GM12878 (cell line): ENCODE results near the gene FNIP1. TPM values are rescaled to one million over a fixed set of nuclear protein-coding genes. Genes with fewer than 3 reads are reported as not detected.

Experiments
- ATAC-seq: fragments of 200-7000 bp; cut with Tn5 transposase; 3 replicates; pipeline ENCODE4 v1.9.1; 2020; ENCODE audit warnings: mild to moderate bottlenecking, moderate library complexity
- BruUV-seq: library from RNA; stranded (reverse); fragments of 400-500 nt; replicated peaks from 2 replicates; lab custom pipeline; 2021; lab: Mats Ljungman, UMichigan
- CTCF ChIA-PET: fragments of 300-600 bp; sonication (Branson Sonifier 250); formaldehyde crosslinking; extraction: SDS; loops from one replicate; lab custom pipeline; 2021; ENCODE audit warnings: inconsistent platforms; lab: Yijun Ruan, JAX
- POLR2A ChIA-PET: fragments of 350-600 bp; formaldehyde crosslinking; extraction: SDS; loops from one replicate; lab custom pipeline; 2021; ENCODE audit warnings: inconsistent platforms; lab: Charles Lee
- RAD21 ChIA-PET: fragments of 300-600 bp; sonication (Branson Sonifier 250); formaldehyde crosslinking; loops from one replicate; lab custom pipeline; 2023; ENCODE audit warnings: antibody characterized with exemption; ENCODE audit not compliant: unreplicated experiment; lab: Charles Lee
- SMC1A ChIA-PET: fragments of 300-600 bp; sonication (Branson Sonifier 250); formaldehyde crosslinking; loops from one replicate; lab custom pipeline; 2023; ENCODE audit not compliant: unreplicated experiment, uncharacterized antibody; lab: Charles Lee
- DNase-seq: peaks from one replicate; pipeline ENCODE4 v3.0.0-alpha.2; 2011; ENCODE audit warnings: low read depth, low spot score
- FAIRE-seq: peaks from 3 replicates; lab custom pipeline; 2011; peaks lifted over from hg19 to GRCh38; lab: Jason Lieb, UNC
- H2AFZ ChIP-seq: 2 replicates; pipeline ENCODE4 v1.6.0; 2011; ENCODE audit warnings: low read depth, low read length, control low read depth; ENCODE audit not compliant: control insufficient read depth
- H3K27ac ChIP-seq: 2 replicates; pipeline ENCODE4 v1.5.1; 2011; ENCODE audit warnings: control low read depth; ENCODE audit not compliant: control insufficient read depth, insufficient read depth
- H3K27me3 ChIP-seq, 2 experiments: replicated peaks in 1 of 2; 2 replicates each; pipeline versions ENCODE4 v1.6.0 to v1.6.1; 2011; ENCODE audit warnings: low read length in 1 of 2; ENCODE audit not compliant: control insufficient read depth in 2 of 2, insufficient read depth in 2 of 2
- H3K36me3 ChIP-seq, 2 experiments: 2 replicates each; pipeline ENCODE4 v1.5.1; 2011; ENCODE audit warnings: low read length in 1 of 2; ENCODE audit not compliant: control insufficient read depth in 2 of 2, insufficient read depth in 2 of 2
- H3K4me1 ChIP-seq: 2 replicates; pipeline ENCODE4 v1.6.1; 2011; ENCODE audit warnings: mild to moderate bottlenecking, low read length, moderate library complexity, mixed read lengths; ENCODE audit not compliant: control insufficient read depth, insufficient read depth
- H3K4me2 ChIP-seq: 2 replicates; pipeline ENCODE4 v1.6.0; 2011; ENCODE audit warnings: control low read depth; ENCODE audit not compliant: control insufficient read depth, insufficient read depth
- H3K4me3 ChIP-seq: fragments of 200-600 bp; sonication (generic); 2 replicates; pipeline ENCODE4 v1.5.1; 2016
- H3K79me2 ChIP-seq: 2 replicates; pipeline ENCODE4 v1.6.0; 2011; ENCODE audit warnings: low read length; ENCODE audit not compliant: control insufficient read depth, insufficient read depth
- H3K9ac ChIP-seq: 2 replicates; pipeline ENCODE4 v1.8.0; 2011; ENCODE audit warnings: low read length, control low read depth, mixed read lengths; ENCODE audit not compliant: control insufficient read depth, insufficient read depth
- H3K9me3 ChIP-seq: replicated peaks from 3 replicates; pipeline ENCODE4 v1.5.1; 2011; ENCODE audit warnings: mild to moderate bottlenecking, low read length; ENCODE audit not compliant: control insufficient read depth, insufficient read depth
- H4K20me1 ChIP-seq: 2 replicates; pipeline ENCODE4 v1.6.0; 2011; ENCODE audit not compliant: control insufficient read depth, insufficient read depth
- ATF7 ChIP-seq: fragments of 450-650 bp; IDR thresholded peaks from 2 replicates; pipeline ENCODE4 v1.6.1; 2016; ENCODE audit warnings: low read depth, mild to moderate bottlenecking
- BACH1 ChIP-seq: fragments of 450-650 bp; IDR thresholded peaks from 2 replicates; pipeline ENCODE4 v1.6.1; 2017; ENCODE audit warnings: mild to moderate bottlenecking, borderline replicate concordance
- BHLHE40 ChIP-seq, 2 experiments: fragments of 450-650 bp in 1 of 2; IDR thresholded peaks; 2 replicates each; pipeline ENCODE4 v1.6.1; 2011 to 2017; ENCODE audit warnings: low read depth in 2 of 2, borderline replicate concordance in 1 of 2, improper control_type of control experiment in 1 of 2, low read length in 1 of 2, mild to moderate bottlenecking in 1 of 2
- CEBPB ChIP-seq, 2 experiments: fragments of 150-350 bp in 1 of 2; IDR thresholded peaks; 2 replicates each; pipeline ENCODE4 v1.6.1; 2012 to 2014; ENCODE audit warnings: low read depth in 2 of 2, low read length in 2 of 2, borderline replicate concordance in 1 of 2, inconsistent platforms in 1 of 2
- CHD2 ChIP-seq: IDR thresholded peaks from 2 replicates; pipeline ENCODE4 v1.6.1; 2011; ENCODE audit warnings: low read depth, low read length, improper control_type of control experiment, borderline replicate concordance
- EZH2 ChIP-seq: IDR thresholded peaks from 2 replicates; pipeline ENCODE4 v1.6.1; 2012; ENCODE audit warnings: low read depth, mild to moderate bottlenecking, control low read depth, inconsistent platforms, low read length, borderline replicate concordance; ENCODE audit not compliant: control insufficient read depth
- GABPA ChIP-seq: IDR thresholded peaks from 2 replicates; pipeline ENCODE4 v1.6.1; 2014; ENCODE audit warnings: antibody characterized with exemption, low read depth, mild to moderate bottlenecking, inconsistent platforms
- HDGF ChIP-seq: fragments of 450-650 bp; IDR thresholded peaks from 2 replicates; pipeline ENCODE4 v1.6.1; 2016; ENCODE audit warnings: antibody characterized with exemption
- MTA2 ChIP-seq: fragments of 450-650 bp; IDR thresholded peaks from 2 replicates; pipeline ENCODE4 v1.6.1; 2016; ENCODE audit warnings: low read depth, mild to moderate bottlenecking, moderate library complexity
- MYB ChIP-seq: fragments of 150-350 bp; IDR thresholded peaks from 2 replicates; pipeline ENCODE4 v1.6.1; 2014; ENCODE audit warnings: mild to moderate bottlenecking, low read depth, low read length, borderline replicate concordance
- MYC ChIP-seq: IDR thresholded peaks from 2 replicates; pipeline ENCODE4 v1.6.1; 2011; ENCODE audit warnings: mild to moderate bottlenecking, low read length, moderate library complexity, inconsistent platforms; ENCODE audit not compliant: insufficient read depth, insufficient replicate concordance, insufficient read length, severe bottlenecking
- RAD51 ChIP-seq: fragments of 450-650 bp; IDR thresholded peaks from 2 replicates; pipeline ENCODE4 v1.6.1; 2016; ENCODE audit warnings: moderate library complexity, mild to moderate bottlenecking, inconsistent platforms
- RB1 ChIP-seq: fragments of 450-650 bp; formaldehyde crosslinking; IDR thresholded peaks from 2 replicates; pipeline ENCODE4 v1.6.1; 2017; ENCODE audit warnings: mild to moderate bottlenecking, borderline replicate concordance
- SP1 ChIP-seq: IDR thresholded peaks from one replicate; pipeline ENCODE4 v1.6.1; 2011; ENCODE audit warnings: low read depth, low read length
- SPI1 ChIP-seq: IDR thresholded peaks from 2 replicates; pipeline ENCODE4 v1.6.1; 2011; ENCODE audit warnings: low read depth, mild to moderate bottlenecking, low read length, moderate library complexity, borderline replicate concordance; ENCODE audit not compliant: insufficient read depth
- SREBF1 ChIP-seq: IDR thresholded peaks from 2 replicates; pipeline ENCODE4 v1.6.1; 2012; ENCODE audit warnings: mild to moderate bottlenecking, low read length
- TCF3 ChIP-seq: IDR thresholded peaks from 2 replicates; pipeline ENCODE4 v1.6.1; 2012; ENCODE audit warnings: low read depth, mild to moderate bottlenecking, low read length, borderline replicate concordance; ENCODE audit not compliant: insufficient read depth
- WGBS: methylation state at CpG from one replicate; pipeline ENCODE4 v1.1.6; 2016; ENCODE audit warnings: low lambda C conversion rate; ENCODE audit not compliant: insufficient replicate concordance, insufficient coverage; ENCODE audit errors: missing lambda C conversion rate; 5-methylcytosine and 5-hydroxymethylcytosine counted together
- in situ Hi-C: fragments of 300-500 bp; cut with MboI; formaldehyde crosslinking; loops from 9 replicates; pipeline ENCODE4 v1.14.3; 2018; ENCODE audit warnings: mixed read lengths
- intact Hi-C: fragments of 100-400 bp; cut with micrococcal nuclease; formaldehyde crosslinking; loops from one replicate; pipeline ENCODE4 v1.14.2; 2022; ENCODE audit not compliant: unreplicated experiment
- polyA plus RNA-seq, 11 experiments: library from polyadenylated mRNA; depleted of rRNA in 4 of 11; unstranded in 6 of 11; stranded (reverse) in 5 of 11; fragments of >200 nt; fragmentation: Nextera tagmentation in 4 of 11; fragmentation: Illumina TruSeq in 1 of 11; extraction: Ambion mirVana in 4 of 11; extraction: Trizol in 1 of 11; gene quantifications; 1 replicate in 1 of 11; 2 replicates in 10 of 11; pipeline versions ENCODE4 v1.2.1 to v1.2.3, GENCODE V29; 2011 to 2016; ENCODE audit warnings: inconsistent platforms in 2 of 11, missing spikeins in 2 of 11, low read depth in 1 of 11
- total RNA-seq, 4 experiments: library from RNA; depleted of rRNA in 3 of 4; stranded (reverse); fragments of >200 nt in 3 of 4; fragmentation: Illumina TruSeq in 1 of 4; extraction: Trizol in 1 of 4; gene quantifications; 2 replicates each; pipeline versions ENCODE4 v1.2.1 to v1.2.3, GENCODE V29; 2013 to 2021
- TF ChIP-seq, protein P1 (sequence below): fragments of 450-650 bp; IDR thresholded peaks from 2 replicates; pipeline ENCODE4 v1.6.1; 2016; ENCODE audit warnings: mild to moderate bottlenecking, moderate library complexity, borderline replicate concordance
- TF ChIP-seq, protein P2 (sequence below): fragments of 450-650 bp; IDR thresholded peaks from 2 replicates; pipeline ENCODE4 v1.6.1; 2017; ENCODE audit warnings: low read depth, mild to moderate bottlenecking, moderate library complexity

The FNIP1 gene
- total and polyA plus RNA-seq, 10 of the 15 experiments (the other 5 are each of a cell fraction or from before 2014, with no cell fraction given) = 4.3 to 18.0 (median 14.0) TPM

DNA sequence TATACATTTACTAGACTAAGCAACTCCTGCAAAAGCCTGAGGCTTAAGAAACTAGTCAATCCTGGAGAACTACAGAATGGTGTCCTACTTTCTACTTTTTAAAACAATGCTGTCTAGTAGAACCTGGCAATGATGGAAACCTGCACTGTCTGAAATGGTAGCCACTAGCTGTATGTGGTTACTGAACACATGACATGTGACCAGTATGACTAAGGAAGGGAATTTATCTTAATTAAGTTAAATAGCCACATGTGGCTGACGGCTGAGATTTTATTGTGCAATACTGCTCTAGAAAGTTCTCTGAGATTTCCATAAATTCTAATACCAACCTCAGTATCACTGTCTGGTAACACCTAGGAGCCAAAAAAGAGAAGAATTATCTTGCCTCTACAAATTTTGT, 116.9 kb downstream of the FNIP1 start:
- CTCF ChIA-PET = interaction anchor here (0.9 to 1.5 kb wide), 7 partner anchors 11 to 384 kb away, joined by 3 to 4 read pairs (median 4); no protein-coding TSS in a partner anchor
- POLR2A ChIA-PET = interaction anchor here (1.9 kb wide), 1 partner anchor 117 kb away, joined by 7 read pairs; the partner anchor contains the start of gene FNIP1
- peaks cover 0 to 4% of the 10 kb centered on the region in 2 experiments; a peak in 2 of 4 replicates for H3K36me3 ChIP-seq
- WGBS = 100% methylated on average over 1 of the region's 1 CpG
- H3K4me1 ChIP-seq = 0 out of 2 replicates have a peak, but pooled peaks cover 3% of the 10 kb centered on the region
- H2AFZ ChIP-seq = no peak overlapping the region
- H3K4me2 ChIP-seq = no peak overlapping the region
- H3K79me2 ChIP-seq = no peaks in the 10 kb centered on the region
- no peaks in the 10 kb centered on the region for H3K9me3 ChIP-seq
- peak; percentile 59 for ATAC-seq
- H4K20me1 ChIP-seq = no peaks in the 10 kb centered on the region
- SMC1A ChIA-PET = interaction anchor here (0.6 to 1.4 kb wide), 8 partner anchors 8 to 90 kb away, joined by 3 to 6 read pairs (median 3); no protein-coding TSS in a partner anchor
- no peak for FAIRE-seq
- no TSS peak for BruUV-seq
- RAD21 ChIA-PET = interaction anchor here (0.7 to 1.6 kb wide), 3 partner anchors 33 to 91 kb away, joined by 3 to 8 read pairs (median 4); no protein-coding TSS in a partner anchor
- no peak overlapping the region for H3K27ac ChIP-seq
- no peak overlapping the region for H3K9ac ChIP-seq
- H3K27me3 ChIP-seq = no peaks in the 10 kb centered on the region
- intact Hi-C loops (no loop called here), in situ Hi-C loops (no loop called here)
- DNase-seq = no peak
- no peak overlapping the region for H3K4me3 ChIP-seq
- TF ChIP-seq RB1 (no peak), CEBPB (IDR thresholded peaks at IDR 0.05; ENCODE audit: borderline replicate concordance in 1 of 2, low read depth in 2 of 2, low read length in 2 of 2) (peak in 1 of 2 experiments; percentile 60; a peak in 1 of 4 replicates), ATF7 (peak; percentile 46; the same call in 1 of the 2 replicates), SPI1 (no peak), EZH2 (no peak), GABPA (no peak), SREBF1 (no peak), BACH1 (no peak), CHD2 (no peak), MYB (no peak), HDGF (no peak), TCF3 (no peak), MTA2 (0 out of 2 replicates have a peak, but pooled peaks have one; percentile 30), RAD51 (peak; percentile 70), SP1 (no peak), BHLHE40 (IDR thresholded peaks at IDR 0.05; ENCODE audit: borderline replicate concordance in 1 of 2, low read depth in 2 of 2, low read length in 1 of 2) (peak in 1 of 2 experiments; percentile 21; a peak in 1 of 4 replicates), MYC (no peak)
- TF ChIP-seq, protein P1, sequence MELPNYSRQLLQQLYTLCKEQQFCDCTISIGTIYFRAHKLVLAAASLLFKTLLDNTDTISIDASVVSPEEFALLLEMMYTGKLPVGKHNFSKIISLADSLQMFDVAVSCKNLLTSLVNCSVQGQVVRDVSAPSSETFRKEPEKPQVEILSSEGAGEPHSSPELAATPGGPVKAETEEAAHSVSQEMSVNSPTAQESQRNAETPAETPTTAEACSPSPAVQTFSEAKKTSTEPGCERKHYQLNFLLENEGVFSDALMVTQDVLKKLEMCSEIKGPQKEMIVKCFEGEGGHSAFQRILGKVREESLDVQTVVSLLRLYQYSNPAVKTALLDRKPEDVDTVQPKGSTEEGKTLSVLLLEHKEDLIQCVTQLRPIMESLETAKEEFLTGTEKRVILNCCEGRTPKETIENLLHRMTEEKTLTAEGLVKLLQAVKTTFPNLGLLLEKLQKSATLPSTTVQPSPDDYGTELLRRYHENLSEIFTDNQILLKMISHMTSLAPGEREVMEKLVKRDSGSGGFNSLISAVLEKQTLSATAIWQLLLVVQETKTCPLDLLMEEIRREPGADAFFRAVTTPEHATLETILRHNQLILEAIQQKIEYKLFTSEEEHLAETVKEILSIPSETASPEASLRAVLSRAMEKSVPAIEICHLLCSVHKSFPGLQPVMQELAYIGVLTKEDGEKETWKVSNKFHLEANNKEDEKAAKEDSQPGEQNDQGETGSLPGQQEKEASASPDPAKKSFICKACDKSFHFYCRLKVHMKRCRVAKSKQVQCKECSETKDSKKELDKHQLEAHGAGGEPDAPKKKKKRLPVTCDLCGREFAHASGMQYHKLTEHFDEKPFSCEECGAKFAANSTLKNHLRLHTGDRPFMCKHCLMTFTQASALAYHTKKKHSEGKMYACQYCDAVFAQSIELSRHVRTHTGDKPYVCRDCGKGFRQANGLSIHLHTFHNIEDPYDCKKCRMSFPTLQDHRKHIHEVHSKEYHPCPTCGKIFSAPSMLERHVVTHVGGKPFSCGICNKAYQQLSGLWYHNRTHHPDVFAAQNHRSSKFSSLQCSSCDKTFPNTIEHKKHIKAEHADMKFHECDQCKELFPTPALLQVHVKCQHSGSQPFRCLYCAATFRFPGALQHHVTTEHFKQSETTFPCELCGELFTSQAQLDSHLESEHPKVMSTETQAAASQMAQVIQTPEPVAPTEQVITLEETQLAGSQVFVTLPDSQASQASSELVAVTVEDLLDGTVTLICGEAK = no peak
- TF ChIP-seq, protein P2, sequence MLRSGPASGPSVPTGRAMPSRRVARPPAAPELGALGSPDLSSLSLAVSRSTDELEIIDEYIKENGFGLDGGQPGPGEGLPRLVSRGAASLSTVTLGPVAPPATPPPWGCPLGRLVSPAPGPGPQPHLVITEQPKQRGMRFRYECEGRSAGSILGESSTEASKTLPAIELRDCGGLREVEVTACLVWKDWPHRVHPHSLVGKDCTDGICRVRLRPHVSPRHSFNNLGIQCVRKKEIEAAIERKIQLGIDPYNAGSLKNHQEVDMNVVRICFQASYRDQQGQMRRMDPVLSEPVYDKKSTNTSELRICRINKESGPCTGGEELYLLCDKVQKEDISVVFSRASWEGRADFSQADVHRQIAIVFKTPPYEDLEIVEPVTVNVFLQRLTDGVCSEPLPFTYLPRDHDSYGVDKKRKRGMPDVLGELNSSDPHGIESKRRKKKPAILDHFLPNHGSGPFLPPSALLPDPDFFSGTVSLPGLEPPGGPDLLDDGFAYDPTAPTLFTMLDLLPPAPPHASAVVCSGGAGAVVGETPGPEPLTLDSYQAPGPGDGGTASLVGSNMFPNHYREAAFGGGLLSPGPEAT = peak; percentile 19; the same call in 1 of the 2 replicates
